HG03521 (cell line): ENCODE data around the gene MCC.

ENCODE experiments used
- ATAC-seq: cut with Tn5 transposase; IDR thresholded peaks from one replicate; pipeline ENCODE4 v1.9.1; 2021; ENCODE audit warnings: mild to moderate bottlenecking, moderate library complexity; ENCODE audit not compliant: unreplicated experiment

The MCC gene

DNA sequence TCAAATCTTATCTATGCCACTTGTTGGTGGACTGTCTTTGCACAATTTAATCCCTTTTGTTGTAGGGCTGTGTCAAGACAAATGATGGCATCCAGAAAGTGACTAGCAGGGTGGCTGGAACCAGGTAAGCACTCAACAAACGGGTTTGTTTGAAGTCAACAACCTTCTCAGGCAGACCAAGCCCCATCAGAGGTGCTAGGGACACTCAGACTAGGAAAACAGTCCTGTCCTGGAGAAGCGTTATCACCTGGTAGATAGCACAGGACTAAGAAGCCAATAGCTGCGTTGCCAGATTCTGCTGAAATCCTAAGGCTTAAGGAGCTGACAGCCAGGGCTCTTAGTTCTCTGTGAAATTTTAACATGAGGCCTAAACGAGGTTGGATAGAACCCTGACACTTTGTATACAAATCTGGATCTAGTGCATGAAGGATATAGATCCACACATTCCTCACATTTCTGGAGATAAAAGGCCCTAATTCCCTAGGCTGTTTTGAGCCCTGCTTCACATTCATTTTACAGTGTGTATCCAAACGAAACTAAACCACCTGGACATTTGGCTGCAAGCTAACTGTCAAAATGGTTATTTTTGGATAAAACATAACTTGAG, 331.9 kb downstream of the MCC start:
- ATAC-seq = no peak

GRCh38 chr5:113153512-113154097, 334.6 kb downstream of the MCC start:
- no peak for ATAC-seq

DNA sequence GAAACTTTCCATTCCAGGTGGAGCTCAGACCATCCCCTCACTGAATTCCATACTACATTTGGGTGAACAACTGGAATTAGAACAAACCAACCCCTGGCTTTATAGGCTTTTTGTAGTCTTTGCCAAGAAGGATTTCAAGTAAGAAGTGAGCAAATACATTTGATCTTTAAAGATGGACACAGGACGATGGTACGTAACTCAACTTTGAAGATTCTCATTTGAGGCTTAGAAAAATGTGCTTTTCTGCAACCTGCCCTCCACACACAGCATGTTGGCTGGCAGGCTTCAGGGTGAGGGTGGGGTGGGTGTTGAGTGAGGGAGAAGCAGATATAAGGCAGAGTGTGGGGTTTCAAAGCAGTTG, 335.9 kb downstream of the MCC start:
- no peak for ATAC-seq

GRCh38 chr5:113151641-113152379, 336.4 kb downstream of the MCC start:
- ATAC-seq = no peak

GRCh38 chr5:113150821-113151220, 337.4 kb downstream of the MCC start:
- no peak for ATAC-seq

DNA sequence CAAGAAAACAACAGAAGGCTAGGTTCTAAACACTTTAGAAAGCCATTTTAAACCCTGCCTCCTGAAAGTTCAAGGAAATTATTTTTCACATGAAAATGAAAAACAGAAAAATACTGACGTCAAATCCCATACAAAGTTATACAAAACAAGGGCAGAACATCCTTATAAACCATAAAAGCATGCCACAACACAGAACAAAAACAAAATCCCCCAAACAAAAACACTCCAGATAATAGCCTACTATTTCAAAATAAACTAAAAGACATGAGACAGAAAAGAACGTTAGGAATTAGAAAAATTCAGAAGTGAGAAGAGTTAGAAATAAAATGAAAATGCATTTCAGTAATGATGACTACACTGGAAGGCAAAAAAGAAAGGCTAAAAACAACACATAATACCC, 338.0 kb downstream of the MCC start:
- ATAC-seq = no peak

GRCh38 chr5:113147537-113147936, 340.7 kb downstream of the MCC start:
- ATAC-seq = no peak

DNA sequence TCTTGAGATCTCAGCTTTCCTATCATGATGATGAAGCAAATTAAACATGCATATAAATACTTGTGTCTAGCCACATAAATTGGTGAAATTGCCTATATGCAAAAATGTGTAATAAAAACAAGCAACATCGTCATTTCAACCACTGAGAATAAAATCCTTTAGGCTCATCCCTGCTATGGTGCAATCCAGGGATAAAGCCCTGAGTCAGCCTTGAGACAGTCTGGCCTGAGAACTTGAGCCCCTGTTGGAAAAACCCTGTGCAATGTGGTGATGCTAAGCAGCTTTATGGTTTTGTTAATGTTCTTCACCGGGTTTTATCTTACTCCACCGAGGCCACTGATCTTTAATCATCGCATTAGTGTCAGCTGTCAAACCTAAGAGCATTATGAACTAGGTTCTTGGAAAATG, 341.1 kb downstream of the MCC start:
- no peak for ATAC-seq

DNA sequence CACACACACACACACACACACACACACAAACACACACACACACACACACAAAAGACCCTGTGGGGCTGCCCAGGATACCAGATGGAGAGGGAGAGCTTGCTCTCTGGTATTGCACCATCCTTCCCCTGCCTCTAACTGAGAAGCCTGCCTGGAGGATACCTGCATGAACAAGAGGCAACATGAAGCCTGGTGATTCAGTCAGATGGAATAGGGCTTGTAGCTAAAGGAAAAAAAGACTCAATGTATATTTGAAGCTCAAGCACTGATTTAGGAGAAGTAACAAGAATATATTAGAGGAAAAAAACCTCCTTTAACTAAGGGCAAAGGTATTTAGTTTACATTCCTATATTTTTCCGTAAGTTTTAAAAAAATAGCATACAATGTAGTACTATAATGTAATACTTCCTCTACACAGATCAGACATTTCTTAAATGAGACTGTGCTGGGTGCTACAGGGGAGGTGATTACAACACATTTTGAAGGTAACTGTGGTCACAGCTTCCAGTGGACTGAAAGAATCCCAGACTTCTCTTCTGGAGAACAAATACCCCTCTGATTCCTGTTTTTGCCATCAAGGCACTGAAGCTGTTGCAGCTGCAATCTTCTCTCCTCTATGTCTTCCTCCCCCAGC, 342.4 kb downstream of the MCC start:
- ATAC-seq = no peak

- ATAC-seq = no peak
Measured at GRCh38 chr5:113142186-113142585, 346.1 kb downstream of the MCC start.

DNA sequence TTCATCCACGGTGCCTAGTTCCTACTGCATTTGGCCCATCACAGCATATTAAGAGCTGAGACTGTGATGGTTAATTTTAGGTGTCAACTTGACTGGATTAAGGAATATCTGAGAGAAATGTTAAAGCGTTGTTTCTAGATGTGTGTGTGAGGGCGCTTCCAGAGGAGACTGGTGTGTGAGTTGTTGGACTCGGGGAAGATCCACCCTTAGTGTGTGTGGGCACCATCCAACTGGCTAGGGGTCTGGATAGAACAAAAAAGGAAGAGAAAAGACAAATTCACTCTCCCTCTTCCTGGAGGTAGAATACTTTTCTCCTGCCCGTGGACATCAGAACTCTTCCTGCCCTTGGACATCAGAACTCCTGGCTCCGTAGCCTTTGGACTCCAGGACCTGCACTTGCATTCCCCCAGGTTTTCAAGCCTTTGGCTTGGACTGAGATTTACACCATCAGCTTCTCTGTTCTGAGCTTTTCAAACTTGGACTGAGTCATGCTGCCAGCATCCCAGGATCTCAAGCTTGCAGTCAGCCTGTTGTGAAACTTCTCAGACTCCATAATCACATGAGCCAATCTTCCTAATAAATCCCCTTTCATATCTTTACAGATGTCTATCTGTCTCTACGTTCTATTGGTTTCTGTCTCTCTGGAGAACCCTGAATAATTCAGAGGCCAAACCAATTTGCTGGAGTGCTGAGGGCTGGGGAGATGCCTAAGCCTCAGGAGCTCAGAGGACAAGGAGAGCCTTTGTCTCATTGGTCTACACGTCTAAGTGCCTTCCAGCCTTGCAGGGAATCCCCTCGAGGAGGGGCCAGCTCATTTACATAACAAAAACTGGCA, 347.2 kb downstream of the MCC start:
- ATAC-seq = no peak

DNA sequence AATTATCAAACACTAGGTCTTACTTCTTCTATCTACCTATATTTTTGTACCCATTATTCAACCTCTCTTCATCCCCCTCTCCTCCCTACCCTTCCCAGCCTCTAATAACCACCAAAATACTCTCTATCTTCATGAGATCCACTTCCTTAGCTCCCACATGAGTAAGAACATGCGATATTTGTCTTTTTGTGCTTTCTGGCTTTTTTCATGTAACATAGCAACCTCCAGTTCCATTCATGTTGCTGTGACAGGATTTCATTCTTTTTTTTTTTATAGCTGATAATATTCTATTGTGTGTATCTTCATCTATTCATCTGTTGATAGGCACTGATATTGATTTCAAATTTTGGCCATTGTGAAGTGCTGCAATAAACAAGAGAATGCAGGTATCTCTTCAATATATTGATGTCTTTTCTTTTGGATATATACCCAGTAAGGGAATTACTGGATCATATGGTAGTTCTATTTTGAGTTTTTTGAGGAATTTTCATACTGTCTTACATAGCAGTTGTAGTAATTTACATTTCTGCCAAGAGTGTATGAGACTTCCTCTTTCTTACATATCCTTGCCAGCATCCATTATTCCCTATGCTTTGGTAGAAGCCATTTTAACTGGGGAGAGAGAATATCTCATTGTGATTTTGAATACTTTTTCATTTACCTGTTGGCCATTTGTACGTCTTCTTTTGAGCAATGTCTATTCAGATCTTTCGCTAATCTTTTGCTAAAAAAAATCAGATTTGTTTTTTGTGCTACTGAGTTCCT, 354.9 kb downstream of the MCC start:
- no peak for ATAC-seq

- no peak for ATAC-seq
Measured at GRCh38 chr5:113132564-113132963, 355.7 kb downstream of the MCC start.

- no peak for ATAC-seq
Measured at GRCh38 chr5:113128641-113129330, 359.5 kb downstream of the MCC start.

- ATAC-seq = no peak
Measured at GRCh38 chr5:113128082-113128481, 360.2 kb downstream of the MCC start.

GRCh38 chr5:113127021-113127420, 361.2 kb downstream of the MCC start:
- ATAC-seq = no peak

- no peak for ATAC-seq
Measured at GRCh38 chr5:113125371-113125770, 362.9 kb downstream of the MCC start.

DNA sequence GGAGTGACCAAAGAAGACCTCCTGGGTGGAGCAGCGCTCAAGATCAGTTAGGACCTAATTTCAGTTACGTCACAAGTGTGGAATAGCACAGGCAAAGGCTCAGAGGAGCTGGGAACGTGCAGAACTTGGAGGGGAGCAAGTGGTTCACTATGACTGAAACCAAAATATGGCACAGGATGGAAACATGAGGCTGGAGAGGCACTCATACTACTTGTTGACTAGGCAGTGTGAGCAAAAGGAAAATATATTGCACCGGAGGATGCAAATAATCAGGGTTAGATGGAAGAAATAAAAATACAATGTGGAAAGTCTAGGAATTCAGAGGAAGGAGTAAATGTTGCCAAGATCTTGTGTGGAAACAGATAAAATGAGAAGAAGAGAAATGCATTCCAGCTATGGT, 363.3 kb downstream of the MCC start:
- no peak for ATAC-seq

- ATAC-seq = no peak
Measured at GRCh38 chr5:113124265-113124664, 364.0 kb downstream of the MCC start.

GRCh38 chr5:113123618-113124017, 364.6 kb downstream of the MCC start:
- ATAC-seq = no peak
